Measurements from ENCODE around the gene VIPAS39. TPM values are rescaled to one million over a fixed set of nuclear protein-coding genes. Genes with fewer than 3 reads are reported as not detected.

The VIPAS39 gene
- total RNA-seq, 1 donor from 2014 or later: 28.7 TPM

GRCh38 chr14:77442196-77442595, 15.2 kb downstream of the VIPAS39 start:
- DNase-seq (ENCODE audit: low spot score): no peak
- no peak overlapping the region for H3K27ac Mint-ChIP-seq (ENCODE audit: unreplicated experiment)
- H3K27me3 Mint-ChIP-seq (ENCODE audit: unreplicated experiment): no peaks in the 10 kb centered on the region
- no peak for TF ChIP-seq CTCF (IDR thresholded peaks at IDR 0.05; ENCODE audit: unreplicated experiment)
- H3K36me3 Mint-ChIP-seq (ENCODE audit: low read depth, unreplicated experiment): peaks cover 27% of the 10 kb centered on the region
- H3K4me1 Mint-ChIP-seq (ENCODE audit: unreplicated experiment): no peaks in the 10 kb centered on the region
- no peak overlapping the region for H3K4me3 Mint-ChIP-seq (ENCODE audit: unreplicated experiment)
- no peaks in the 10 kb centered on the region for H3K9me3 Mint-ChIP-seq (ENCODE audit: unreplicated experiment)

- DNase-seq (ENCODE audit: low spot score): no peak
- Mint-ChIP-seq H3K9me3 (ENCODE audit: unreplicated experiment) (no peaks in the 10 kb centered on the region), H3K36me3 (ENCODE audit: low read depth, unreplicated experiment) (peaks cover 35% of the 10 kb centered on the region)
Observed at GRCh38 chr14:77439861-77440260, 17.5 kb downstream of the VIPAS39 start.

GRCh38 chr14:77438596-77438995, 18.8 kb downstream of the VIPAS39 start:
- DNase-seq (ENCODE audit: low spot score): no peak
- Mint-ChIP-seq H3K36me3 (ENCODE audit: low read depth, unreplicated experiment) (peaks cover 40% of the 10 kb centered on the region), H3K9me3 (ENCODE audit: unreplicated experiment) (no peaks in the 10 kb centered on the region), H3K4me3 (ENCODE audit: unreplicated experiment) (no peak overlapping the region), H3K27ac (ENCODE audit: unreplicated experiment) (no peak overlapping the region), H3K4me1 (ENCODE audit: unreplicated experiment) (peaks cover 9% of the 10 kb centered on the region), H3K27me3 (ENCODE audit: unreplicated experiment) (peaks cover 1% of the 10 kb centered on the region)
- no peak for TF ChIP-seq CTCF (IDR thresholded peaks at IDR 0.05; ENCODE audit: unreplicated experiment)

More at GRCh38 chr14:77439861-77440260, 17.5 kb downstream of the VIPAS39 start:
- Mint-ChIP-seq H3K27me3 (ENCODE audit: unreplicated experiment) (peaks cover 1% of the 10 kb centered on the region), H3K27ac (ENCODE audit: unreplicated experiment) (no peak overlapping the region), H3K4me1 (ENCODE audit: unreplicated experiment) (peaks cover 9% of the 10 kb centered on the region), H3K4me3 (ENCODE audit: unreplicated experiment) (no peak overlapping the region)
- TF ChIP-seq CTCF (IDR thresholded peaks at IDR 0.05; ENCODE audit: unreplicated experiment): no peak

GRCh38 chr14:77436042-77436441, 21.4 kb downstream of the VIPAS39 start:
- no peak for TF ChIP-seq CTCF (IDR thresholded peaks at IDR 0.05; ENCODE audit: unreplicated experiment)
- Mint-ChIP-seq H3K36me3 (ENCODE audit: low read depth, unreplicated experiment) (peaks cover 22% of the 10 kb centered on the region), H3K27ac (ENCODE audit: unreplicated experiment) (peak overlapping the region; percentile 54), H3K4me1 (ENCODE audit: unreplicated experiment) (peaks cover 9% of the 10 kb centered on the region), H3K9me3 (ENCODE audit: unreplicated experiment) (no peaks in the 10 kb centered on the region), H3K27me3 (ENCODE audit: unreplicated experiment) (peaks cover 1% of the 10 kb centered on the region), H3K4me3 (ENCODE audit: unreplicated experiment) (no peak overlapping the region)
- DNase-seq (ENCODE audit: low spot score): no peak

- H3K27me3 Mint-ChIP-seq (ENCODE audit: unreplicated experiment): no peaks in the 10 kb centered on the region
- no peak overlapping the region for H3K4me3 Mint-ChIP-seq (ENCODE audit: unreplicated experiment)
- TF ChIP-seq CTCF (IDR thresholded peaks at IDR 0.05; ENCODE audit: unreplicated experiment): no peak
- no peak for DNase-seq (ENCODE audit: low spot score)
- no peaks in the 10 kb centered on the region for H3K9me3 Mint-ChIP-seq (ENCODE audit: unreplicated experiment)
- H3K27ac Mint-ChIP-seq (ENCODE audit: unreplicated experiment): no peak overlapping the region
- peaks cover 64% of the 10 kb centered on the region for H3K36me3 Mint-ChIP-seq (ENCODE audit: low read depth, unreplicated experiment)
- H3K4me1 Mint-ChIP-seq (ENCODE audit: unreplicated experiment): no peaks in the 10 kb centered on the region
Observed at GRCh38 chr14:77426396-77426795, 31.0 kb downstream of the VIPAS39 start.

Data from endothelial cell (in vitro differentiated cells).